CD4-positive, alpha-beta T cell treated with Interferon alpha-2 for 1 hour (primary cell): Measurements from ENCODE around the gene SLC11A2.
"Not testable (repeated sequence)": the region's sequence is repeated elsewhere in the genome, so short reads cannot be mapped to it uniquely, and the experiment has no call there.

Source experiments
- DNase-seq, 2 donors: peaks; one replicate each; pipeline ENCODE4 v3.0.0-alpha.2; 2020 to 2022

Gene SLC11A2

DNA sequence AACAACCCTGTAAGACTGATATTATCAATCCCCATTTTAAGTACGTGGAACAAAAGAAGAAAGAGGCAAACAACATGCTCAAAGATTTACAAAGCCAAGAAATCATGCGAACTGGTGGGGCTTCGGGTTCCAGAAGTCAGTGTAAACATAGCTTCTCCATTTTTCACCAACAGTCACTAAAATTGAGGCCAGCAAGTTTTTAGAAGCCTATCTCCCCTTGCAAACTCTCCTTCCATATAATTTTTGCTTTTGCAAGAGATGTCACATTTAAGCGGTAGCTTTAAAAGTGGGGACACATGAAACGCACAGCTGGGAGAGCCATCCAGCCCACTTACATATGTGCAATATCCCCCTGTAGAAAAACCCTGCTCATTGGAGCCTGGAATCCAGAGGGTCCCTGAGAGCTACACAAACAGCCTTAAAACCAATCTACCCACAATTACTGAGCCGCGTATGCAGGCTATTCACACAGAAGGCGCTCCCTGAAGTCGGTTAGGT lies 797 bp downstream of the SLC11A2 start:
- DNase-seq, result peak in 1 of 2 donors; percentile 20

DNA sequence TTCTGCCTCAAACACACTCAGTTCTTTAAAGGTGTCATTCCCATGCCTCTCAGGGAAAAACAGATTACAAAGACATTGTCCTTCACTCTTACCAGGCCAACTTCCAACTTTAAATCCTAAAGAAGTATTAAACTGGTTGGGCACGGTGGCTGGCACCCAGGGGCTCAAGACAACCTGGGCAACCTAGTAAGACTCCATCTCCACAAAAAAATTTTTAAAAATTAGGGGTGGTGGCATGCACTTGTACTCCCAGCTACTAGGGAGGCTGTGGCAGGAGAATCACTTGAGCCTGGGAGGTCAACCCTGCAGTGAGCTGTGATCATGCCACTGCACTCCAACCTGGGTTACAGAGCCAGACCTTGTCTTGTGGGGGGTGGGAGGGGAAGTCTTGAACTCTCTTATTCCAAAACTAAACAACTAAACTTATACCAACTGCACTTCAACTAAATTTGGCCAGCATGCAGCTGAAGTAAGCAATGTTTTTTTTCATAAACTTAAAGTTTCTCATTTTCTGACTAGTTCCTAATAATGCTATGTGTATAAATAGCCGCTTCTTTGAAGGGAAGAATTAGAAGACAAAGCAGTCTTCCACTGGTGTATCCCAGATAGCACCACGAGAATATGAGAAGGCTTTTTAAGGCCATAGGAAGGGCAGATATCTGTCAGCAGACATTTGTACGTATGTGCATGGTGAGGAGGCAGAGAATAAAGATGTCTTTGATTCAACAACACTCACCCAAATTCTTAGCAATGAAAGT lies 2.4 kb downstream of the SLC11A2 start:
- DNase-seq, result no peak

DNA sequence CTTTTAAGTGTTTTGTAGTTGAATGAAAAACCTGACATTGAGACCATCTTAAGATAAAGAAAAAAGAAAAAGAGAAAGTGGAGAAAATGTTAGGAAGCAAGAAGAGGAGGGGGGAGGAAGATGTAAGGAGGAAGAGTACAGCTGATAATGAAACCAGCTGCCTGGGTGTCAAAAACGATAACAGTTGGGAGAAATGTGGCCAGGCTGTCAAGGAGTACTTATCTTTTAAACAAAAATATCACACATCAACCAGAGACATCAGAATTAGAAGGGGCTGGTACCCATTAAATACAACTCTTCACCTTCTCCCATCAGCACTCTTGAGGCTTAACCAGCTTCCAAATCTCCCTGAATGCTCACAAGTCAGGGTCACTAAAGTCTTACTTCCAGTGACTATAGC lies 4.5 kb downstream of the SLC11A2 start:
- no peak for DNase-seq

DNA sequence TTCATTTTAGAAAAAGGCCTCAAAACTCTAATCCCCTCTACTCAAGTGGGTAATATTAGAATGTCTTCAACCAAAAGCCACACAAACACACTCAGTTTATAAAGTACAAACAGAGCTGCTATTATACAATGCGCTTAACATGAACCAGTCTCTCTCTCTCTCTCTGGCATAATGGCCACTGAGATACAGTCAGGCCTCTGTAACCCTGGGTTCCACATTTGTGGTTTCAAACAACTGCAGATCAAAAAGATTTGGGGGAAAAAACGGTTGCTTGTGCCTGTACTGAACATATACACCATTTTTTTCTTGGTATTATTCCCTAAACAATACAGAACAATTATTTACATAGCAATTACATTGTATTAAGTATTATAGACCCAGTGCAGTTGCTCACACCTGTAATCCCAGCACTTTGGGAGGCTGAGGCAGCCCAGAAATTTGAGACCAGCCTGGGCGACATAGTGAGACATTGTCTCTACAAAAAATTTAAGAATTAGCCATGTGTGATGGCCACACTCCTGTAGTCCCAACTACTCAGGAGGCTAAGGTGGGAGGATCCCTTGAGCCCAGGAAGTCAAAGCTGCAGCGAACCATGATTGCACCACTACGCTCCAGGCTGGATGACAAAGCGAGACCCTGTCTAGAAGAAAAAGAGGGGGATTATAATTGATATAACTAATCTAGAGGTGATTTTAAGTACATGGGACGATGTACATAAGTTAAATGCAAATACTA lies 5.6 kb downstream of the SLC11A2 start:
- DNase-seq, result no peak

- DNase-seq, result no peak
These were observed 6.3 kb downstream of the SLC11A2 start for GRCh38 chr12:51019927-51020326.

- DNase-seq, result no peak
These were observed 7.2 kb downstream of the SLC11A2 start for GRCh38 chr12:51018956-51019355.

- DNase-seq, result no peak
These were observed 8.7 kb downstream of the SLC11A2 start for GRCh38 chr12:51017452-51017851.

DNA sequence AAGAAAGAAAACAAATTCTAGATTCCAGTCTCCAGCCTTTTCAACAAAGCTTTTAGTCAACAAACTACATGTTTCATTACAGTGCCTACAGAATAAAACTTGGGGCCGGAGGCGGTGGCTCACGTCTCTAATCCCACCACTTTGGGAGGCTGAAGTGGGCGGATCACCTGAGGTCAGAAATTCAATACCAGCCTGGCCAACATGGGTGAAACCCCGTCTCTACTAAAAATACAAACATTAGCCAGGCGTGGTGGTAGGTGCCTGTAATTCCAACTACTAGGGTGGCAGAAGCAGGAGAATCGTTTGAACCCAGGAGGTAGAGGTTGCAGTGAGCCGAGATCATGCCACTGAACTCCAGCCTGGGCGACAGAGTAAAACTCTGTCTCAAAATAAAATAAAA lies 11.7 kb downstream of the SLC11A2 start:
- not testable (repeated sequence) for DNase-seq

DNA sequence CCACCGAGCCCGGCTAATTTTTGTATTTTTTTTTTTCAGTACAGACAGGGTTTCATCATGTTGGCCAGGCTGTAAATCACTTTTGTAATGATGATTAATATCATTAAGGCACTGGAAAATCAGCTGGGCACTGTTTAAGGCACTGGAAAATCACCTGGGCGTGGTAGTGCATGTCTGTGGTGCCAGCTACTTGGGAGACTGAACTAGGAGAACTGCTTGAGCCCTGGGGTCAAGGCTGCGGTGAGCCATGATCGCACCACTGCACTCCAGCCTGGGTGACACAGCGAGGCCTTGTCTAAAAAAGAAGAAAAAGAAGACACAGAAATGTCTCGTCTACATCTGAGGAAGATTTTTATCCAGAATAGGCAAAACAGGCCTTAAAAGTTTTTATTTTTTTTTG lies 12.7 kb downstream of the SLC11A2 start:
- no peak for DNase-seq

DNA sequence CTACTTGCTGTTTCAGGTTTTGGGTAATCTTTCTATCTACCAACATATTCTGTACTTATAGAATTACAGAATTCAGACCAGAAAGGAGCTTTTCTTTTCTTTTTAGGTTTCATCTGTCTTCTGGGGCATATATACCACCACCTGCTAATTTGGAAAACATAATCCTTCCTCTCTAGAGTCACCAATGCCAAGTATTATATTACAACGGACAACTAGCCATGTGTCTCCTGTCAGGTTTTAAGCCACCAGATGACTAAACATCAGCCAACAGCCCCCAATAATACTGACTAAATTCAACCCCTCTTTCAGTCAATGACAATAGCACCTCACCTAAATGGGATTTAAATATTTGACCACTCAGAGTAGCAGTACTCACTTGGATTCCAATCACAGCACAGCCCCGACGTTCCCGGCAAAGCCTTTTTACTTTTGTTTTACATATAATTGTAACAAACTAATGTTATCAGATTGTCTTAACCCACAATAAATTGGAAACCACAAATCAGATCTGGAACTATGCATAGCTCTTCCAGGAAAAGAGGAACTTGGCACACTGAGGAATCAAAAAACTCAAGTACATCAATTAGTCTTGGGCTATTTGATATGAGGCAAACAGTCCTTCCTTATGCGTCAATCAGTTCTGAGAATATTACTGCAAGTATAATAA lies 13.5 kb downstream of the SLC11A2 start:
- DNase-seq, result no peak

DNA sequence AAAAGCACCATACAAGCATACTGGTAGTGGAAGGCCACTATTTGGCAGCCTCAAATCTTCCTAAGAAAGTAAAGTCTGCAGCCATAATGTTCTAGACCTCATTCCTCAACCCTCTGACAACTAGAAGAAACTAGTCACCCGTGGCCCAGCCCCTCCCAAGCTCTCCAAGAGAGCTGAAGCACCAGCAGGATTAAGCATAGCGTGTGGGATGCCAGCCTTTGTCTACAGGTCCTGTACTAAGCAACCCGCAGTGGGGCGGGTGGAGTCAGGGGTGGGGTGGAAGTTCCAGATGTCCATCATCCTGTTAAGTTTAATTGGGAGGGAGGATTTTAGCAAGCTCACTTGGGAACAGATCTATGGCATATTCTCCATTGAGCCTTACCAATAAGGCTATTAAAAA lies 14.2 kb downstream of the SLC11A2 start:
- DNase-seq, result no peak

DNA sequence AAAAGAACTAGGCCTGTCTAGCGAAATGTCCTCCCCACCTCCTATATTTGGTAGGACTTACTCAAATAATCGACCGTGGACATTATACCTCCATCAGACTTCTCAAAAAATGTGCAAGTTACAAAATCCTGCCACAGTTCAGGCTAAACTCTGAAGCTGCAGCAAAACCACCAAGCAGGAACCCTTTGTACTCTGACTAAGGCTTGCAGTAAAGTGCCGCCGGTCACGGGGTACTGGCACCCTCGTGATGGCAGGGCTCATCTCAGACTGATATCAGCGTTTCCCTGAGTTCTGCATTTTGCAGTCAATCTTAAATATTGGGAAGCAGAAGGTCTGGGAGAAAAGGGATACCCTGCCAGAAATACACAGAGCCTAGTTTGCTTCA lies 17.1 kb downstream of the SLC11A2 start:
- peak; percentile 51 to 58 for DNase-seq

- no peak for DNase-seq
These were observed 17.7 kb downstream of the SLC11A2 start for GRCh38 chr12:51008329-51009055.

- DNase-seq, result no peak
These were observed 20.5 kb downstream of the SLC11A2 start for GRCh38 chr12:51005671-51006070.

DNA sequence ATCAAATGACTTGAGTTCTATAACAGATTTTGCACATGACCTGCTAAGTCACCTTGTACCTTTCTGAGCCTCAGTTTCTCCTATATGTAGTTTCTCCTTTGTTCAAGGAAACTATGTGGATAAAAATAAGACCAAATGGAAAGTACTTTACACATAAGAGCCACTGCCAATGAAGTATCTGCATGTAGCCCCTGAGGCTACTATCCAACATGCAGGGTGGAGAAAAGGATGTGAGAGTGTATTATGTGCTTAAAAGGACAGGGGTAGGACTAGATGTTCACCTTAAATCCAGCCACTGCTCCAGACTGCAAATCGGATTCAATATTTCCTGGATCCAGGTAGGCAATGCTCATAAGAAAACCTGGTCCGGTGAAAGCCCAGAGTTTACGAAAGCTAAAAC lies 21.2 kb downstream of the SLC11A2 start:
- DNase-seq, result no peak

GRCh38 chr12:51004504-51004903 lies 21.7 kb downstream of the SLC11A2 start:
- no peak for DNase-seq

- DNase-seq, result no peak
These were observed 24.4 kb downstream of the SLC11A2 start for GRCh38 chr12:51001799-51002198.

- DNase-seq, result no peak
These were observed 25.9 kb downstream of the SLC11A2 start for GRCh38 chr12:51000245-51000644.

GRCh38 chr12:50999093-50999492 lies 27.1 kb downstream of the SLC11A2 start:
- DNase-seq, result no peak

DNA sequence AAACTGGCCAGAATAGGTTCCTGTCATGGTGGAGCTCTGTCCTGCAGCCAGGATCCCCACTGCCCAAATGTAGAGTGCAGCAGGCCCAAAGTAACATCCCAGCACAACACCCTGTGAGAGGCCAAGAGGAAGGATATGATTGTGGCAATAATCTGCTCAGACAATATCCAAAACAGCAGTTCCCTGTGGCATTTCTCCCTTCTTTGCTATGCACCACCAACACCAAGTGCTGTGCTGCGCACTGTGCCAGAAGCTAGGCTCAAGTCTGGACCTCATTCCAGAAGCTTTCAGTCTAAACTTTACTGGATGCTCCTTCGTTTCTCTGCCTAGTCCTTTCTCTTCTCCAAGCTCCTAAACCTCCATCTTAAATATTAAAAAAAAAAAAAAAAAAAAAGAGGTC lies 33.4 kb downstream of the SLC11A2 start:
- DNase-seq, result no peak

GRCh38 chr12:50991291-50991690 lies 34.9 kb downstream of the SLC11A2 start:
- no peak for DNase-seq

- no peak for DNase-seq
These were observed 35.4 kb downstream of the SLC11A2 start for GRCh38 chr12:50990791-50991190.

- DNase-seq, result no peak
These were observed 35.9 kb downstream of the SLC11A2 start for GRCh38 chr12:50990147-50990727.
